Activated CD4-positive, alpha-beta T cell treated with anti-CD3 and anti-CD28 coated beads, Interleukin-2, amount 10 ng/mL, durations not matched to agents 7 days and 5 days (primary cell): Measurements from ENCODE around the gene GAA. TPM values are rescaled to one million over a fixed set of nuclear protein-coding genes. Genes with fewer than 3 reads are reported as not detected.

Experiments
- CTCF ChIA-PET: fragments of 350-600 bp; sonication (Branson Sonifier 250); formaldehyde crosslinking; loops from one replicate; lab custom pipeline; 2021; ENCODE audit warnings: antibody characterized with exemption; lab: Charles Lee
- POLR2A ChIA-PET: fragments of 350-600 bp; sonication (Branson Sonifier 250); formaldehyde crosslinking; loops from one replicate; lab custom pipeline; 2021; ENCODE audit warnings: antibody characterized with exemption; lab: Charles Lee
- DNase-seq: peaks from one replicate; pipeline ENCODE4 v3.0.0-alpha.2; 2020
- H3K27ac Mint-ChIP-seq: one replicate; pipeline ENCODE4 v1.8.0; 2021; ENCODE audit warnings: mild to moderate bottlenecking, moderate library complexity, mixed read lengths
- H3K27me3 Mint-ChIP-seq: one replicate; pipeline ENCODE4 v1.8.0; 2021; ENCODE audit warnings: mixed read lengths
- H3K36me3 Mint-ChIP-seq: one replicate; pipeline ENCODE4 v1.8.0; 2021; ENCODE audit warnings: low read depth, mixed read lengths
- H3K4me1 Mint-ChIP-seq: one replicate; pipeline ENCODE4 v1.8.0; 2021; ENCODE audit warnings: mixed read lengths
- H3K4me3 Mint-ChIP-seq: one replicate; pipeline ENCODE4 v1.8.0; 2021; ENCODE audit warnings: mild to moderate bottlenecking, moderate library complexity, mixed read lengths
- H3K9me3 Mint-ChIP-seq: one replicate; pipeline ENCODE4 v1.8.0; 2021; ENCODE audit warnings: mixed read lengths
- total RNA-seq, 2 experiments: library from RNA; stranded (reverse); gene quantifications; one replicate each; pipeline ENCODE4 v1.2.3, GENCODE V29; 2021

The GAA gene
- total RNA-seq, 2 experiments from 2014 or later, result 14.7 to 16.3 TPM

DNA sequence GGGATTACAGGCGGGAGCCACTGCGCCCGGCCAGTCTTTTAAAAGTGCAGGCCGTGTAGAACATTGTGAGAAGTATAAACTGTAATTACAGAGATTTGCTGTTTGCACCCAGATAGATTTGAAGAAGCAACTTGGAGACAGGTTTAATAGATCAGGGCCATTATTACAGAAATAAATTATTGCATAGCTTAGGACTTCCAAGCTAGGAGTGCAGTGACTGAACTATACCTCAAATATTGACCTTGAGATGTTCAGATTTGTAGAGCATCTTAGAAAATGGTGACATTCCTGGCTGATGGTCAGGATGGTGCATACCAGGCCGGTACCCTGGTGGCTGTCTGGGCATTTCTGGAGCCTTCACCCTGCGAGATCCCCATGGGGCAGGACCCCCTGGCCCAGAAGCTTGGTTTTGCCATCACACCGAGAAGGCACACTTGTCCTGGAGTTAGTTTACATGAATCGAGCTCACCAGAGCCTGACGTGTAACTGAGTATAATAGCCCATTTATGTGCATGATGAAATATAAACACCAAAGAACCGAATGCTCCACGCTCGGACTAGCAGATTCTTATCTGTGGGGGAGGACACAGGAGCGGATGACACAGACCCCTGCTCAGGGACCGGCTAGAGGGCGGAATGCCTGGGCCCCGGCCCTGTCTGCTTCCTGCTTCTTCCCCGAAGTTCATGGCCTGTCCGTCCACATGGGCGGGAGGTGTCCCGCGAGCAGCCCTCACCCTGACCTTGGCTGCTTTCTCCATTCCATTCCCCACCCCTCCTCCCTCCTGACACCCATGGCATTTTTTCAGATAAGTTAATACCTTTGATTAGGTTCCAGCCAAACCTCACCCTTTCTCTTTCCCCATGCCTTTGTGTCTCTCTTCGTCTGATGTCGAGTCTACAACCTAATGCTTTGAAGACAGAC is 32.8 kb upstream of the GAA start:
- Mint-ChIP-seq H3K36me3 (no peaks in the 10 kb centered on the region), H3K27me3 (no peaks in the 10 kb centered on the region), H3K27ac (no peak overlapping the region), H3K9me3 (no peaks in the 10 kb centered on the region), H3K4me3 (no peak overlapping the region), H3K4me1 (peaks cover 21% of the 10 kb centered on the region)
- POLR2A ChIA-PET, result no interaction called here
- no peak for DNase-seq
- CTCF ChIA-PET, result interaction anchor here (0.6 to 1.5 kb wide), 3 partner anchors 25 to 380 kb away, joined by 4 to 5 read pairs (median 5); partner anchors contain the start of gene GAA

DNA sequence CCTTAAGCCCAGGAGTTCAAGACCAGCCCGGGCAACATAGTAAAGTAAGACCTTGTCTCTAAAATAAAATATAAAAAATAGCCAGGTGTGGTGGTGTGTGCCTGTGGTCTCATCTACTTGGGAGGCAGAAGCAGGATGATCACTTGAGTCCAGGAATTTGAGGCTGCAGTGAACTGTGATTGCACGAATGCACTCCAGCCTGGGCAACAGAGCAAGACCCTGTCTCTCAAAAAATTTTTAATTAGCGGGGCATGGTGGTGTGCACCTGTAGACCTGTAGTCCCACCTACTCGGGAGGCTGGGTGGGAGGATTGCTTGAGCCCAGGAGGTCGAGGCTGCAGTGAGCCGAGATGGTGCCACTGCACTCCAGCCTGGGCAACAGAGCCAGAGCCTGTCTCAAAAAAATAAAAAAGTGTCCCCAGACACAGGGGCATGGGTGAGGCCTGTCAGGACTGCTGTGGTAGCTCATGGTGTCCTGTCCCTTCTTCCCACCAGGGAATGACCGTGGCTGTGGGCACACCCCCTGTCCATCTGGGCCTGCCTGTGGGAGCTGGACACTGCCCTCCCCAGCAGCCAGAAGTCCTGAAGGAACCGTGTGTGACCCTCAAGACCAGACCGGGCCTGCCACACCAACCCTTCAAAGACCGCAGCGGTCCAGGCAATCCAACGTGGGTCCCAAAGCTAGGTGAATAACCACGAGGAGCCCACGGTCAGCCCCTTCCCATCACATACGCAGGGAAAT is 30.8 kb upstream of the GAA start:
- CTCF ChIA-PET, result interaction anchor here (0.9 kb wide), 1 partner anchor 62 kb away, joined by 3 read pairs; no protein-coding TSS in a partner anchor
- Mint-ChIP-seq H3K27ac (no peak overlapping the region), H3K9me3 (no peaks in the 10 kb centered on the region)

DNA sequence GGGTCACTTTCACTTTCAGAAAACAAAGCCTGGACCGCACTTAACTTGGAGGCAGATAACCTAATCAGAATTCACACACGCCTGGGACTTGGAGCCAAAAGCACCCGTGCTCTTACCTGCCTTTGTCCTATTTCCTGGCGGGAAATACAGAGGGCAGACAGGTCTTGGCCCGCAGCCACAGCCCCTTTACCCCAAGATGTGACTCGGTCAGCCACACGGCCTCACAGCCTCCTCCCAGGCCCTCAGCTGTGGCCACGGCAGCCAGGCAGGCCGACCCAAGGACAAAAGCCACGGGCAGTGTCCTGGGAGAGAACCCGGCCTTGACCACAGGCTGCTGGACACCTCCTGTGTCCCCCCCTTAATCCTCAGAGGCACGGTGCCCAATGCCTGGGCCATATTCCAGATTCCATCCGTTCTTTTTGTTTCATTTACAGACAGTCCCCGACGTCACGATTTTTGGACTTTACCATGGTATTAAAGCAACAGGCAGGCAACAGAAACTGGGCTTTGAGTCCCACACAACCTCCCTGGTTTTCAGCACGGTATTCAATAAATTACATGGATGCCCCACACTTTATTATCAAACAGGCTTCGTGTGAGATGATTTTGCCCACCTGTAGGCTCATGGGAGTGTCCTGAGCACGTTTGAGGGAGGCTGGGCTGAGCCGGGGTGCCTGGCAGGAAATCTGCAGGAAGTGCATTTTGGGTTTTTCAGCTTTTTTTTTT is 30.1 kb upstream of the GAA start:
- ChIA-PET CTCF (interaction anchor here (1.5 kb wide), 1 partner anchor 16 kb away, joined by 3 read pairs; no protein-coding TSS in a partner anchor), POLR2A (no interaction called here)
- no peak for DNase-seq
- Mint-ChIP-seq H3K36me3 (no peaks in the 10 kb centered on the region), H3K27ac (peak overlapping the region; percentile 27), H3K4me3 (no peak overlapping the region), H3K9me3 (no peaks in the 10 kb centered on the region), H3K4me1 (peaks cover 21% of the 10 kb centered on the region), H3K27me3 (no peaks in the 10 kb centered on the region)

More for the DNA sequence above, 30.8 kb upstream of the GAA start:
- Mint-ChIP-seq H3K36me3 (no peaks in the 10 kb centered on the region), H3K4me3 (no peak overlapping the region), H3K4me1 (peaks cover 21% of the 10 kb centered on the region), H3K27me3 (no peaks in the 10 kb centered on the region)
- POLR2A ChIA-PET, result no interaction called here
- no peak for DNase-seq

DNA sequence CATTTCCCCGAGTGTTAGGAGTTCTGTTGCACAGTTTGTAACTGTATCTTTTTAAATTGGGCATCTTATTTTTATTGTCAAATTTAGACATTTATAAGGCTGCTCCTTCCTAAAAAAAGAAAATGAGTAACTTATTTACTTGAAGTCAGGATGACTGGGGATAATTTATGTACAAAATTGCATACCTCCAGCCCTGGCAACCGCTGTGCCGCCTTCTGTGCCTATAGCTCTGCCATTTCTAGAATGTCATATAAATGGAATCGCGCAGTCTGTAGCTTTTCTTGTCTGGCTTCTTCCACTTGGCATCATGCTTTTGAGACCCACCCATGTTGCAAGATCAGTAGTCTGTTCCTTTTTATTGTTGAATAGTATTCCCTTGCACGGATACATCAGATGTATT is 29.0 kb upstream of the GAA start:
- H3K4me3 Mint-ChIP-seq, result no peak overlapping the region
- no peaks in the 10 kb centered on the region for H3K27me3 Mint-ChIP-seq
- CTCF ChIA-PET, result interaction anchor here (0.7 to 1.5 kb wide), 2 partner anchors 15 to 755 kb away, joined by 3 read pairs; no protein-coding TSS in a partner anchor
- POLR2A ChIA-PET, result no interaction called here
- H3K27ac Mint-ChIP-seq, result no peak overlapping the region
- no peaks in the 10 kb centered on the region for H3K36me3 Mint-ChIP-seq
- DNase-seq, result no peak
- H3K4me1 Mint-ChIP-seq, result peaks cover 21% of the 10 kb centered on the region
- H3K9me3 Mint-ChIP-seq, result no peaks in the 10 kb centered on the region

DNA sequence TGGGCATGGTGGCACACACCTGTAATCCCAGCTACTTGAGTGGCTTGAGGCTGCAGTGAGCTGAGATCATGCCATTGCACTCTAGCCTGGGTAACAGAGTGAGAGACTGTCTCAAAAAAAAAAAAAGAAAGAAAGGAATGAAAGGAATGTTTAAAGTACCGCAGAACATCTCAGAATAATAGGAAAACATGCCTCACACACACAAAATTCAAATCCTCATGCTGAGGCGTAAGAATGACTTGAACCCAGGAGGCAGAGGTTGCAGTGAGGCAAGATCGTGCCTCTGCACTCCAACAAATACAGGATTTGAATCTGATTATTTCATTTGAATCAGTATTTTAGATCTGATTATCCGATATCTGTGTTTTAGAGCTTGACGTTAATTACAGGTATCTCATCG is 21.3 kb upstream of the GAA start:
- Mint-ChIP-seq H3K9me3 (no peaks in the 10 kb centered on the region), H3K27me3 (no peaks in the 10 kb centered on the region), H3K36me3 (no peaks in the 10 kb centered on the region), H3K4me1 (peaks cover 5% of the 10 kb centered on the region), H3K4me3 (no peak overlapping the region), H3K27ac (no peak overlapping the region)
- no peak for DNase-seq
- ChIA-PET CTCF (interaction anchor here (1.4 kb wide), 1 partner anchor 21 kb away, joined by 6 read pairs; the partner anchor contains the start of gene GAA), POLR2A (no interaction called here)

DNA sequence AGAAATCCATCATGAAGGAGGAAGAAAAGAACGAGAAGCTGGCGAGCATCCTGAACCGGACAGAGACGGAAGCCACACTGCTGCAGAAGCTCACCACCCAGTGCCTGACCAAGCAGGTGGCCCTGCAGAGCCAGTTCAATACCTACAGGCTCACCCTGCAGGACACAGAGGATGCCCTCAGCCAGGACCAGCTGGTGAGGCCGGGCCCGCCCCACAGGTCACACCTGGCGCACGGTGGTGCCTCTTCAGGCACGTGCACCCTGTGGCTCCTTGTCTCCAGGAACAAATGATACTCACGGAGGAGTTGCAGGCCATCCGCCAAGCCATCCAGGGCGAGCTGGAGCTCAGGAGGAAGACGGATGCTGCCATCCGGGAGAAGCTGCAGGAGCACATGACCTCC is 19.8 kb upstream of the GAA start:
- Mint-ChIP-seq H3K4me3 (no peak overlapping the region), H3K36me3 (no peaks in the 10 kb centered on the region), H3K27ac (no peak overlapping the region), H3K9me3 (no peaks in the 10 kb centered on the region), H3K27me3 (no peaks in the 10 kb centered on the region), H3K4me1 (peaks cover 5% of the 10 kb centered on the region)
- ChIA-PET POLR2A (no interaction called here), CTCF (interaction anchor here (2.0 to 2.3 kb wide), 2 partner anchors 20 to 74 kb away, joined by 9 to 19 read pairs; partner anchors contain the start of gene GAA)
- DNase-seq, result no peak

DNA sequence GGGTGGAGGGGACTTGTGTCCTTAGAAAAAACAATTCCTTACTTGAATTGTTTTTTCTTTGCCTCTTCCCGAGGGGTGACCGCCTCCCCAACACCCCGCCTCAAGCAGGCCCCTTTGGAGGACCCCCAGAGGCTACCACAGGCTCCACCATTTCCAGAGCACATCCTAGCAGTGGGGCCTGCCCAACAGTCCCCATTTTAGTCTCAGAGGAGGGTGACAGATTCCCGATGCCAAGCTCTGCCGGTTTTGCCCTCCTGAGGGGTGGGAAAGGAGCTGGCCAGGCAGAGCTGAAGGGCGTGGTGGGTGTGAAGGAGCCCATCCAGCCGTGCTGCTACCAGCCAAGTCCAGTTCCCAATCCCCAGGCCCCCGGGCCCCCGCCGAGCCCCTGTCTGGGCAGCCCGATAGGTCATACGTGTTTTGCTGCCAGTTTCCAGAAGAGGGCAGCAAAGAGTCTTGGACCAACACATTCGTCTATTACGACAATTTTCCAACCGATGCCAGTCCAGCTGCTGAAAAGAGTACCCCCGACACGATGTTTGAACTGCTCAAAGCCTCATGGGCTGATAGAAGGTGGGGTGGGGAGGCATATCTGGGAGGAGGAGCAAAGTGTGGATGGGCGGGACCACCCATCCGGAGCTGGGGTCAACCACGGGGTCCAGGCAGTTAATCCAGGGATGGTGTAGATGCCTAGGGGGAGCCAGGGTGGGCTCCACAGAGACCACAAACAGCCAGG is 18.8 kb upstream of the GAA start:
- peak; percentile 72 for DNase-seq
- Mint-ChIP-seq H3K4me1 (peaks cover 5% of the 10 kb centered on the region), H3K27me3 (no peaks in the 10 kb centered on the region), H3K9me3 (no peaks in the 10 kb centered on the region), H3K4me3 (no peak overlapping the region), H3K27ac (no peak overlapping the region), H3K36me3 (no peaks in the 10 kb centered on the region)
- CTCF ChIA-PET, result interaction anchor here (0.5 to 2.3 kb wide), 5 partner anchors 10 to 988 kb away, joined by 3 to 19 read pairs (median 5); partner anchors contain the start of gene GAA
- POLR2A ChIA-PET, result no interaction called here

- no peak overlapping the region for H3K4me3 Mint-ChIP-seq
- no peaks in the 10 kb centered on the region for H3K9me3 Mint-ChIP-seq
- no peak overlapping the region for H3K27ac Mint-ChIP-seq
- ChIA-PET POLR2A (no interaction called here), CTCF (interaction anchor here (0.7 to 2.3 kb wide), 3 partner anchors 10 to 75 kb away, joined by 5 to 19 read pairs (median 9); partner anchors contain the start of gene GAA)
- H3K36me3 Mint-ChIP-seq, result no peaks in the 10 kb centered on the region
- no peaks in the 10 kb centered on the region for H3K27me3 Mint-ChIP-seq
- no peak for DNase-seq
- peaks cover 5% of the 10 kb centered on the region for H3K4me1 Mint-ChIP-seq
These were observed 18.2 kb upstream of the GAA start for GRCh38 chr17:80083136-80083661.

- Mint-ChIP-seq H3K27me3 (no peaks in the 10 kb centered on the region), H3K9me3 (no peaks in the 10 kb centered on the region), H3K4me1 (peaks cover 5% of the 10 kb centered on the region), H3K4me3 (no peak overlapping the region), H3K36me3 (no peaks in the 10 kb centered on the region), H3K27ac (no peak overlapping the region)
- DNase-seq, result no peak
- ChIA-PET POLR2A (no interaction called here), CTCF (interaction anchor here (0.6 to 2.2 kb wide), 2 partner anchors 14 to 16 kb away, joined by 3 to 10 read pairs; partner anchors contain the start of gene GAA)
These were observed 16.6 kb upstream of the GAA start for GRCh38 chr17:80084773-80085172.

GRCh38 chr17:80086081-80086480 is 15.3 kb upstream of the GAA start:
- ChIA-PET CTCF (interaction anchor here (2.2 kb wide), 1 partner anchor 15 kb away, joined by 10 read pairs; the partner anchor contains the start of gene GAA), POLR2A (no interaction called here)
- Mint-ChIP-seq H3K36me3 (no peaks in the 10 kb centered on the region), H3K4me1 (peaks cover 5% of the 10 kb centered on the region), H3K27ac (no peak overlapping the region), H3K27me3 (no peaks in the 10 kb centered on the region), H3K4me3 (no peak overlapping the region), H3K9me3 (no peaks in the 10 kb centered on the region)
- no peak for DNase-seq

GRCh38 chr17:80086616-80087015 is 14.8 kb upstream of the GAA start:
- Mint-ChIP-seq H3K36me3 (no peaks in the 10 kb centered on the region), H3K9me3 (no peaks in the 10 kb centered on the region), H3K4me3 (no peak overlapping the region), H3K27me3 (no peaks in the 10 kb centered on the region), H3K4me1 (peaks cover 5% of the 10 kb centered on the region), H3K27ac (no peak overlapping the region)
- ChIA-PET CTCF (interaction anchor here (1.5 to 2.4 kb wide), 3 partner anchors 14 to 15 kb away, joined by 3 to 12 read pairs (median 10); partner anchors contain the start of gene GAA), POLR2A (no interaction called here)
- DNase-seq, result no peak
